HEK293 (cell line): Measurements from ENCODE around the gene CCDC146.
"Not testable (repeated sequence)": the region's sequence is repeated elsewhere in the genome, so short reads cannot be mapped to it uniquely, and the experiment has no call there.

Experiments used
- CTCF ChIA-PET: fragments of 350-600 bp; formaldehyde crosslinking; extraction: SDS; loops from one replicate; lab custom pipeline; 2021; ENCODE audit warnings: antibody characterized with exemption; lab: Yijun Ruan, JAX
- POLR2A ChIA-PET: fragments of 300-600 bp; formaldehyde crosslinking; extraction: SDS; loops from one replicate; lab custom pipeline; 2020; ENCODE audit warnings: antibody characterized with exemption, inconsistent platforms; lab: Yijun Ruan, JAX
- H3K27ac ChIP-seq: fragments of 200-500 bp; sonication (Bioruptor generic); 2 replicates; pipeline ENCODE4 v1.5.1; 2014; ENCODE audit warnings: low read depth, low read length, control low read depth, inconsistent platforms; ENCODE audit errors: extremely low read depth
- H3K36me3 ChIP-seq, 2 experiments: fragments of 200-500 bp in 1 of 2; sonication (Bioruptor generic) in 1 of 2; 1 replicate in 1 of 2; 2 replicates in 1 of 2; pipeline ENCODE4 v1.5.1; 2014 to 2017; ENCODE audit warnings: inconsistent platforms in 2 of 2, low read length in 2 of 2; ENCODE audit not compliant: control insufficient read depth in 2 of 2, insufficient read depth in 1 of 2
- H3K4me1 ChIP-seq: fragments of 200-500 bp; sonication (Bioruptor generic); 2 replicates; pipeline ENCODE4 v1.5.1; 2014; ENCODE audit warnings: mild to moderate bottlenecking, low read length, inconsistent platforms; ENCODE audit not compliant: control insufficient read depth, insufficient read depth
- H3K4me3 ChIP-seq: 2 replicates; pipeline ENCODE4 v1.5.1; 2011; ENCODE audit warnings: low read depth, mild to moderate bottlenecking, control low read depth, low read length, moderate library complexity
- H3K9me3 ChIP-seq: fragments of 200-500 bp; sonication (Bioruptor generic); 2 replicates; pipeline ENCODE4 v1.5.1; 2014; ENCODE audit warnings: low read depth, low read length, inconsistent platforms; ENCODE audit not compliant: control insufficient read depth, insufficient read depth
- BCL11B ChIP-seq: fragments of 450-650 bp; formaldehyde crosslinking; IDR thresholded peaks from 2 replicates; pipeline ENCODE4 v1.5.1; 2016; ENCODE audit warnings: low read depth, missing biosample characterization, missing genetic modification characterization
- GFI1B ChIP-seq: fragments of 450-650 bp; formaldehyde crosslinking; IDR thresholded peaks from 2 replicates; pipeline ENCODE4 v1.5.1; 2016; ENCODE audit warnings: missing biosample characterization, missing genetic modification characterization
- KLF10 ChIP-seq: fragments of 450-650 bp; IDR thresholded peaks from 2 replicates; pipeline ENCODE4 v1.5.1; 2018; ENCODE audit warnings: missing biosample characterization, mild to moderate bottlenecking, missing genetic modification characterization
- KLF16 ChIP-seq: fragments of 450-650 bp; formaldehyde crosslinking; IDR thresholded peaks from 2 replicates; pipeline ENCODE4 v1.5.1; 2017; ENCODE audit warnings: missing biosample characterization, missing genetic modification characterization
- KLF8 ChIP-seq: fragments of 450-650 bp; formaldehyde crosslinking; IDR thresholded peaks from 2 replicates; pipeline ENCODE4 v1.5.1; 2016; ENCODE audit warnings: missing biosample characterization, missing genetic modification characterization
- KLF9 ChIP-seq: fragments of 450-650 bp; formaldehyde crosslinking; IDR thresholded peaks from 2 replicates; pipeline ENCODE4 v1.5.1; 2016; ENCODE audit warnings: missing biosample characterization, missing genetic modification characterization, low read depth
- WT1 ChIP-seq: fragments of 450-650 bp; formaldehyde crosslinking; IDR thresholded peaks from 2 replicates; pipeline ENCODE4 v1.5.1; 2016; ENCODE audit warnings: missing biosample characterization, missing genetic modification characterization
- ZBTB17 ChIP-seq: fragments of 450-650 bp; formaldehyde crosslinking; IDR thresholded peaks from 2 replicates; pipeline ENCODE4 v1.5.1; 2016; ENCODE audit warnings: missing biosample characterization, missing genetic modification characterization
- ZBTB20 ChIP-seq: fragments of 450-650 bp; formaldehyde crosslinking; IDR thresholded peaks from 2 replicates; pipeline ENCODE4 v1.5.1; 2016; ENCODE audit warnings: missing biosample characterization, missing genetic modification characterization
- ZBTB21 ChIP-seq: fragments of 450-650 bp; formaldehyde crosslinking; IDR thresholded peaks from 2 replicates; pipeline ENCODE4 v1.5.1; 2017; ENCODE audit warnings: missing biosample characterization, missing genetic modification characterization
- ZNF223 ChIP-seq: fragments of 450-650 bp; formaldehyde crosslinking; IDR thresholded peaks from 2 replicates; pipeline ENCODE4 v1.5.1; 2016; ENCODE audit warnings: missing biosample characterization, missing genetic modification characterization
- ZNF24 ChIP-seq: fragments of 450-650 bp; formaldehyde crosslinking; IDR thresholded peaks from 2 replicates; pipeline ENCODE4 v1.5.1; 2016; ENCODE audit warnings: missing biosample characterization, missing genetic modification characterization
- ZNF391 ChIP-seq: fragments of 450-650 bp; formaldehyde crosslinking; IDR thresholded peaks from 2 replicates; pipeline ENCODE4 v1.5.1; 2016; ENCODE audit warnings: low read depth, missing biosample characterization, missing genetic modification characterization, borderline replicate concordance
- ZNF501 ChIP-seq: fragments of 450-650 bp; formaldehyde crosslinking; IDR thresholded peaks from 2 replicates; pipeline ENCODE4 v1.5.1; 2016; ENCODE audit warnings: missing biosample characterization, missing genetic modification characterization
- ZNF629 ChIP-seq: fragments of 450-650 bp; formaldehyde crosslinking; IDR thresholded peaks from 2 replicates; pipeline ENCODE4 v1.5.1; 2017; ENCODE audit warnings: missing biosample characterization, missing genetic modification characterization
- TF ChIP-seq, protein P1 (sequence below): fragments of 450-650 bp; formaldehyde crosslinking; IDR thresholded peaks from 2 replicates; pipeline ENCODE4 v1.5.1; 2016; ENCODE audit warnings: missing biosample characterization, missing genetic modification characterization
- TF ChIP-seq, protein P2 (sequence below): fragments of 450-650 bp; formaldehyde crosslinking; IDR thresholded peaks from 2 replicates; pipeline ENCODE4 v1.5.1; 2017; ENCODE audit warnings: missing biosample characterization, mild to moderate bottlenecking, missing genetic modification characterization, moderate library complexity
- TF ChIP-seq, protein P3 (sequence below): fragments of 450-650 bp; formaldehyde crosslinking; IDR thresholded peaks from 2 replicates; pipeline ENCODE4 v1.5.1; 2016; ENCODE audit warnings: missing biosample characterization, missing genetic modification characterization
- TF ChIP-seq, protein P4 (sequence below): fragments of 450-650 bp; formaldehyde crosslinking; IDR thresholded peaks from 2 replicates; pipeline ENCODE4 v1.5.1; 2016; ENCODE audit warnings: missing biosample characterization, missing genetic modification characterization
- TF ChIP-seq, protein P5 (sequence below): fragments of 450-650 bp; formaldehyde crosslinking; IDR thresholded peaks from 2 replicates; pipeline ENCODE4 v1.5.1; 2016; ENCODE audit warnings: missing biosample characterization, missing genetic modification characterization

Gene CCDC146, protein sequence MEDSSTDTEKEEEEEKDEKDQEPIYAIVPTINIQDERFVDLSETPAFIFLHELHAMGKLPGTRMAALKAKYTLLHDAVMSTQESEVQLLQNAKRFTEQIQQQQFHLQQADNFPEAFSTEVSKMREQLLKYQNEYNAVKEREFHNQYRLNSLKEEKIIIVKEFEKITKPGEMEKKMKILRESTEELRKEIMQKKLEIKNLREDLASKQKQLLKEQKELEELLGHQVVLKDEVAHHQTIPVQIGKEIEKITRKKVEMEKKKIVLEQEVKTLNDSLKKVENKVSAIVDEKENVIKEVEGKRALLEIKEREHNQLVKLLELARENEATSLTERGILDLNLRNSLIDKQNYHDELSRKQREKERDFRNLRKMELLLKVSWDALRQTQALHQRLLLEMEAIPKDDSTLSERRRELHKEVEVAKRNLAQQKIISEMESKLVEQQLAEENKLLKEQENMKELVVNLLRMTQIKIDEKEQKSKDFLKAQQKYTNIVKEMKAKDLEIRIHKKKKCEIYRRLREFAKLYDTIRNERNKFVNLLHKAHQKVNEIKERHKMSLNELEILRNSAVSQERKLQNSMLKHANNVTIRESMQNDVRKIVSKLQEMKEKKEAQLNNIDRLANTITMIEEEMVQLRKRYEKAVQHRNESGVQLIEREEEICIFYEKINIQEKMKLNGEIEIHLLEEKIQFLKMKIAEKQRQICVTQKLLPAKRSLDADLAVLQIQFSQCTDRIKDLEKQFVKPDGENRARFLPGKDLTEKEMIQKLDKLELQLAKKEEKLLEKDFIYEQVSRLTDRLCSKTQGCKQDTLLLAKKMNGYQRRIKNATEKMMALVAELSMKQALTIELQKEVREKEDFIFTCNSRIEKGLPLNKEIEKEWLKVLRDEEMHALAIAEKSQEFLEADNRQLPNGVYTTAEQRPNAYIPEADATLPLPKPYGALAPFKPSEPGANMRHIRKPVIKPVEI

DNA sequence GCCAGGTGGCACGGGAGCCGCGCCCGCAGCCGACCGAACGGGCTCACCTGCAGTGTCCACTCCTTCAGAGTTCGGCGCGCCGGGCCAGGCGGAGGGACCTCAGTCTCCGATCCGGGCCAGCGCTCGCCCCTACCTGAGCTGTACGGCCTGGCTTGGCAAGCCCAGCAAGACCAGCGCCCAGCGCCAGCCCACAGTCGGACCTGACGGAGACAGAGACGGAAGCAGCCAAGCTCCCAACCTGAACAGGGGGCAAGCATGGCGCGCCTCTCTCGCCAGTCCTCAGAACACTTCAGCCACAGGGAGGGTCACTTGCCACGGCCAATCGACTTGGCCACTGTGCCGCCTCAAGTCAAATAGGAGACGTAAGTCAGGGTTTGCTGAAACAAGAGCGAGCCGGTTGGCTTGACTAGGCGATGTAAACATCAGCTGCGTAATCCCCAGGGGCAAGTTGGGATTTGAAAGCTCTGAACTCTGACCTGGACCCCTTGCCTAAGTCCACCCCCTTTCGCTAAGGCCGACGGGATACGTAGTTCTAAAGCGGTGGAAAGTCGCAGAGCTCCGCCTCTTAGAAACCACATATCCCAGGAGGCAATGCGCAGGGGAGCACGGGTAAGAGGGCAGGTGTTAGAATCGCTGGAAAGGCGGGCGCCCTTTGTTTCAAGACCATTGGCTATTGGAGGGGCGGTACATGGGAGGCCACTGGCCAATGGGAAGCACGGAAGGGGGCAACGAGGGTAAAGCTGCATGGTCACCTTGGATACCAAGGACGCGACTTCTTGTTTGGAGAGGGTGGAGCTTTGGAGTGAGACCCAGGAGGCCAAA lies at the start of gene CCDC146:
Gene CCDC146, plus strand, starts transcription at position 756 of the 822 bp plus-strand sequence. CDS start 45,054 bp downstream, outside the sequence.
- not testable (repeated sequence) for H3K27ac ChIP-seq, H3K36me3 ChIP-seq, H3K9me3 ChIP-seq, H3K4me1 ChIP-seq
- ChIA-PET POLR2A (interaction anchor here (0.9 kb wide), 1 partner anchor 227 kb away, joined by 6 read pairs; no protein-coding TSS in a partner anchor), CTCF (interaction anchor here (0.6 to 1.4 kb wide), 3 partner anchors 125 to 213 kb away, joined by 3 to 10 read pairs (median 9); no protein-coding TSS in a partner anchor)
- H3K4me3 ChIP-seq = peak within 1 kb of the TSS; percentile 90
- TF ChIP-seq, protein P1, sequence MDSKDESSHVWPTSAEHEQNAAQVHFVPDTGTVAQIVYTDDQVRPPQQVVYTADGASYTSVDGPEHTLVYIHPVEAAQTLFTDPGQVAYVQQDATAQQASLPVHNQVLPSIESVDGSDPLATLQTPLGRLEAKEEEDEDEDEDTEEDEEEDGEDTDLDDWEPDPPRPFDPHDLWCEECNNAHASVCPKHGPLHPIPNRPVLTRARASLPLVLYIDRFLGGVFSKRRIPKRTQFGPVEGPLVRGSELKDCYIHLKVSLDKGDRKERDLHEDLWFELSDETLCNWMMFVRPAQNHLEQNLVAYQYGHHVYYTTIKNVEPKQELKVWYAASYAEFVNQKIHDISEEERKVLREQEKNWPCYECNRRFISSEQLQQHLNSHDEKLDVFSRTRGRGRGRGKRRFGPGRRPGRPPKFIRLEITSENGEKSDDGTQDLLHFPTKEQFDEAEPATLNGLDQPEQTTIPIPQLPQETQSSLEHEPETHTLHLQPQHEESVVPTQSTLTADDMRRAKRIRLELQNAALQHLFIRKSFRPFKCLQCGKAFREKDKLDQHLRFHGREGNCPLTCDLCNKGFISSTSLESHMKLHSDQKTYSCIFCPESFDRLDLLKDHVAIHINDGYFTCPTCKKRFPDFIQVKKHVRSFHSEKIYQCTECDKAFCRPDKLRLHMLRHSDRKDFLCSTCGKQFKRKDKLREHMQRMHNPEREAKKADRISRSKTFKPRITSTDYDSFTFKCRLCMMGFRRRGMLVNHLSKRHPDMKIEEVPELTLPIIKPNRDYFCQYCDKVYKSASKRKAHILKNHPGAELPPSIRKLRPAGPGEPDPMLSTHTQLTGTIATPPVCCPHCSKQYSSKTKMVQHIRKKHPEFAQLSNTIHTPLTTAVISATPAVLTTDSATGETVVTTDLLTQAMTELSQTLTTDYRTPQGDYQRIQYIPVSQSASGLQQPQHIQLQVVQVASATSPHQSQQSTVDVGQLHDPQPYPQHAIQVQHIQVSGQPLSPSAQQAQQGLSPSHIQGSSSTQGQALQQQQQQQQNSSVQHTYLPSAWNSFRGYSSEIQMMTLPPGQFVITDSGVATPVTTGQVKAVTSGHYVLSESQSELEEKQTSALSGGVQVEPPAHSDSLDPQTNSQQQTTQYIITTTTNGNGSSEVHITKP (tag by site-specific recombination) = peak; percentile 82
- TF ChIP-seq, protein P2, sequence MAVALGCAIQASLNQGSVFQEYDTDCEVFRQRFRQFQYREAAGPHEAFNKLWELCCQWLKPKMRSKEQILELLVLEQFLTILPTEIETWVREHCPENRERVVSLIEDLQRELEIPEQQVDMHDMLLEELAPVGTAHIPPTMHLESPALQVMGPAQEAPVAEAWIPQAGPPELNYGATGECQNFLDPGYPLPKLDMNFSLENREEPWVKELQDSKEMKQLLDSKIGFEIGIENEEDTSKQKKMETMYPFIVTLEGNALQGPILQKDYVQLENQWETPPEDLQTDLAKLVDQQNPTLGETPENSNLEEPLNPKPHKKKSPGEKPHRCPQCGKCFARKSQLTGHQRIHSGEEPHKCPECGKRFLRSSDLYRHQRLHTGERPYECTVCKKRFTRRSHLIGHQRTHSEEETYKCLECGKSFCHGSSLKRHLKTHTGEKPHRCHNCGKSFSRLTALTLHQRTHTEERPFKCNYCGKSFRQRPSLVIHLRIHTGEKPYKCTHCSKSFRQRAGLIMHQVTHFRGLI (tag by site-specific recombination) = peak; percentile 51; the same call in 1 of the 2 replicates
- peak; percentile 56 for TF ChIP-seq WT1 (tag by site-specific recombination)
- TF ChIP-seq KLF10 (tag by site-specific recombination) = peak; percentile 92
- TF ChIP-seq, protein P3, sequence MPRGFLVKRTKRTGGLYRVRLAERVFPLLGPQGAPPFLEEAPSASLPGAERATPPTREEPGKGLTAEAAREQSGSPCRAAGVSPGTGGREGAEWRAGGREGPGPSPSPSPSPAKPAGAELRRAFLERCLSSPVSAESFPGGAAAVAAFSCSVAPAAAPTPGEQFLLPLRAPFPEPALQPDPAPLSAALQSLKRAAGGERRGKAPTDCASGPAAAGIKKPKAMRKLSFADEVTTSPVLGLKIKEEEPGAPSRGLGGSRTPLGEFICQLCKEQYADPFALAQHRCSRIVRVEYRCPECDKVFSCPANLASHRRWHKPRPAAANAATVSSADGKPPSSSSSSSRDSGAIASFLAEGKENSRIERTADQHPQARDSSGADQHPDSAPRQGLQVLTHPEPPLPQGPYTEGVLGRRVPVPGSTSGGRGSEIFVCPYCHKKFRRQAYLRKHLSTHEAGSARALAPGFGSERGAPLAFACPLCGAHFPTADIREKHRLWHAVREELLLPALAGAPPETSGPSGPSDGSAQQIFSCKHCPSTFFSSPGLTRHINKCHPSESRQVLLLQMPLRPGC (tag by site-specific recombination) = 0 out of 2 replicates have a peak, but pooled peaks have one; percentile 26
- TF ChIP-seq ZBTB17 (tag by site-specific recombination) = peak; percentile 88
- peak; percentile 64 for TF ChIP-seq KLF8 (tag by site-specific recombination)
- TF ChIP-seq ZBTB20 (tag by site-specific recombination) = 0 out of 2 replicates have a peak, but pooled peaks have one; percentile 12
- TF ChIP-seq GFI1B (tag by site-specific recombination) = peak; percentile 66; the same call in 1 of the 2 replicates
- TF ChIP-seq ZNF24 (tag by site-specific recombination) = 0 out of 2 replicates have a peak, but pooled peaks have one; percentile 56
- peak; percentile 70 for TF ChIP-seq KLF16 (tag by site-specific recombination)
- TF ChIP-seq KLF9 = peak; percentile 36; the same call in 1 of the 2 replicates
- TF ChIP-seq, protein P4, sequence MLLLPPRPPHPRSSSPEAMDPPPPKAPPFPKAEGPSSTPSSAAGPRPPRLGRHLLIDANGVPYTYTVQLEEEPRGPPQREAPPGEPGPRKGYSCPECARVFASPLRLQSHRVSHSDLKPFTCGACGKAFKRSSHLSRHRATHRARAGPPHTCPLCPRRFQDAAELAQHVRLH = peak; percentile 98
- peak; percentile 53 for TF ChIP-seq ZNF629 (tag by site-specific recombination)
- TF ChIP-seq, protein P5, sequence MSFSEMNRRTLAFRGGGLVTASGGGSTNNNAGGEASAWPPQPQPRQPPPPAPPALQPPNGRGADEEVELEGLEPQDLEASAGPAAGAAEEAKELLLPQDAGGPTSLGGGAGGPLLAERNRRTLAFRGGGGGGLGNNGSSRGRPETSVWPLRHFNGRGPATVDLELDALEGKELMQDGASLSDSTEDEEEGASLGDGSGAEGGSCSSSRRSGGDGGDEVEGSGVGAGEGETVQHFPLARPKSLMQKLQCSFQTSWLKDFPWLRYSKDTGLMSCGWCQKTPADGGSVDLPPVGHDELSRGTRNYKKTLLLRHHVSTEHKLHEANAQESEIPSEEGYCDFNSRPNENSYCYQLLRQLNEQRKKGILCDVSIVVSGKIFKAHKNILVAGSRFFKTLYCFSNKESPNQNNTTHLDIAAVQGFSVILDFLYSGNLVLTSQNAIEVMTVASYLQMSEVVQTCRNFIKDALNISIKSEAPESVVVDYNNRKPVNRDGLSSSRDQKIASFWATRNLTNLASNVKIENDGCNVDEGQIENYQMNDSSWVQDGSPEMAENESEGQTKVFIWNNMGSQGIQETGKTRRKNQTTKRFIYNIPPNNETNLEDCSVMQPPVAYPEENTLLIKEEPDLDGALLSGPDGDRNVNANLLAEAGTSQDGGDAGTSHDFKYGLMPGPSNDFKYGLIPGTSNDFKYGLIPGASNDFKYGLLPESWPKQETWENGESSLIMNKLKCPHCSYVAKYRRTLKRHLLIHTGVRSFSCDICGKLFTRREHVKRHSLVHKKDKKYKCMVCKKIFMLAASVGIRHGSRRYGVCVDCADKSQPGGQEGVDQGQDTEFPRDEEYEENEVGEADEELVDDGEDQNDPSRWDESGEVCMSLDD = peak; percentile 75
- peak; percentile 40 for TF ChIP-seq ZNF501
- TF ChIP-seq ZNF391 (tag by site-specific recombination) = peak; percentile 65; the same call in 1 of the 2 replicates
- 0 out of 2 replicates have a peak, but pooled peaks have one; percentile 28 for TF ChIP-seq ZBTB21 (tag by site-specific recombination)
- TF ChIP-seq ZNF223 = peak; percentile 92
- 0 out of 2 replicates have a peak, but pooled peaks have one; percentile 70 for TF ChIP-seq BCL11B
